Measurements from ENCODE around the gene COG5.

Gene COG5

GRCh38 chr7:107171496-107171895 is 392.2 kb downstream of the COG5 start:
- TF ChIP-seq CTCF (IDR thresholded peaks at IDR 0.05; ENCODE audit: low read depth, low read length, poor library complexity, severe bottlenecking) = no peak
- no peak for TF ChIP-seq EZH2phosphoT487 (IDR thresholded peaks at IDR 0.05; ENCODE audit: borderline replicate concordance, low read length)
- Histone ChIP-seq H3F3A (ENCODE audit: control insufficient read depth, insufficient read depth) (peaks cover 14% of the 10 kb centered on the region), H4K20me1 (ENCODE audit: control insufficient read depth, insufficient read depth, low read depth, low read length) (0 out of 2 replicates have a peak, but pooled peaks cover 4% of the 10 kb centered on the region), H3K4me2 (ENCODE audit: low read length) (no peak overlapping the region), H3K4me1 (ENCODE audit: control insufficient read depth, low read length) (peaks cover 33% of the 10 kb centered on the region), H3K27me3 (ENCODE audit: control insufficient read depth, low read length) (no peaks in the 10 kb centered on the region), H3K79me2 (ENCODE audit: control insufficient read depth, low read length) (peaks cover 57% of the 10 kb centered on the region), H3K36me3 (ENCODE audit: control insufficient read depth, low read length) (no peaks in the 10 kb centered on the region), H3K9me3 (ENCODE audit: control insufficient read depth, insufficient read depth, low read length) (no peaks in the 10 kb centered on the region), H3K4me3 (ENCODE audit: low read length) (no peak overlapping the region), H3K27ac (ENCODE audit: low read depth, low read length) (no peak overlapping the region), H3K9me2 (replicated peaks; ENCODE audit: control insufficient read depth, low read length) (no peaks in the 10 kb centered on the region)

GRCh38 chr7:107170051-107170915 is 393.4 kb downstream of the COG5 start:
- peaks cover 37% of the 10 kb centered on the region for H3K4me1 ChIP-seq (ENCODE audit: control insufficient read depth, low read length)
- H3K36me3 ChIP-seq (ENCODE audit: control insufficient read depth, low read length) = no peaks in the 10 kb centered on the region
- TF ChIP-seq CTCF (IDR thresholded peaks at IDR 0.05; ENCODE audit: low read depth, low read length, poor library complexity, severe bottlenecking) = no peak
- TF ChIP-seq EZH2phosphoT487 (IDR thresholded peaks at IDR 0.05; ENCODE audit: borderline replicate concordance, low read length) = no peak
- H3K4me3 ChIP-seq (ENCODE audit: low read length) = peak overlapping the region; percentile 90
- H3K27ac ChIP-seq (ENCODE audit: low read depth, low read length) = peak overlapping the region; percentile 65
- no peaks in the 10 kb centered on the region for H3K9me2 ChIP-seq (replicated peaks; ENCODE audit: control insufficient read depth, low read length)
- H4K20me1 ChIP-seq (ENCODE audit: control insufficient read depth, insufficient read depth, low read depth, low read length) = 0 out of 2 replicates have a peak, but pooled peaks cover 4% of the 10 kb centered on the region
- peaks cover 14% of the 10 kb centered on the region for H3F3A ChIP-seq (ENCODE audit: control insufficient read depth, insufficient read depth)
- H3K4me2 ChIP-seq (ENCODE audit: low read length) = peak overlapping the region; percentile 85
- no peaks in the 10 kb centered on the region for H3K27me3 ChIP-seq (ENCODE audit: control insufficient read depth, low read length)
- H3K79me2 ChIP-seq (ENCODE audit: control insufficient read depth, low read length) = peaks cover 54% of the 10 kb centered on the region
- H3K9me3 ChIP-seq (ENCODE audit: control insufficient read depth, insufficient read depth, low read length) = no peaks in the 10 kb centered on the region

GRCh38 chr7:107169120-107170050 is 394.3 kb downstream of the COG5 start:
- Histone ChIP-seq H3K9me2 (replicated peaks; ENCODE audit: control insufficient read depth, low read length) (no peaks in the 10 kb centered on the region), H3F3A (ENCODE audit: control insufficient read depth, insufficient read depth) (peaks cover 14% of the 10 kb centered on the region), H3K4me3 (ENCODE audit: low read length) (peak overlapping the region; percentile 90), H3K27ac (ENCODE audit: low read depth, low read length) (peak overlapping the region; percentile 65), H3K27me3 (ENCODE audit: control insufficient read depth, low read length) (no peaks in the 10 kb centered on the region), H3K4me1 (ENCODE audit: control insufficient read depth, low read length) (peaks cover 36% of the 10 kb centered on the region), H4K20me1 (ENCODE audit: control insufficient read depth, insufficient read depth, low read depth, low read length) (0 out of 2 replicates have a peak, but pooled peaks cover 4% of the 10 kb centered on the region), H3K36me3 (ENCODE audit: control insufficient read depth, low read length) (no peaks in the 10 kb centered on the region), H3K79me2 (ENCODE audit: control insufficient read depth, low read length) (peaks cover 45% of the 10 kb centered on the region), H3K9me3 (ENCODE audit: control insufficient read depth, insufficient read depth, low read length) (no peaks in the 10 kb centered on the region), H3K4me2 (ENCODE audit: low read length) (peak overlapping the region; percentile 85)
- TF ChIP-seq EZH2phosphoT487 (IDR thresholded peaks at IDR 0.05; ENCODE audit: borderline replicate concordance, low read length) (no peak), CTCF (IDR thresholded peaks at IDR 0.05; ENCODE audit: low read depth, low read length, poor library complexity, severe bottlenecking) (peak; percentile 15)

Measured in DOHH2 (cell line).